Stimulated activated CD8-positive, alpha-beta memory T cell treated with anti-CD3 and anti-CD28 coated beads, Interleukin-7, amount 100 ng/mL, for 48 hours (primary cell): Measurements from ENCODE around the gene SEMA3C.

Experiments
- DNase-seq, 2 donors: peaks; one replicate each; pipeline ENCODE4 v3.0.0-alpha.2; 2020; ENCODE audit warnings: low read depth in 1 of 2; ENCODE audit errors: extremely low read depth in 1 of 2

The SEMA3C gene

GRCh38 chr7:80708123-80708522 lies 210.7 kb downstream of the SEMA3C start:
- DNase-seq, result no peak

DNA sequence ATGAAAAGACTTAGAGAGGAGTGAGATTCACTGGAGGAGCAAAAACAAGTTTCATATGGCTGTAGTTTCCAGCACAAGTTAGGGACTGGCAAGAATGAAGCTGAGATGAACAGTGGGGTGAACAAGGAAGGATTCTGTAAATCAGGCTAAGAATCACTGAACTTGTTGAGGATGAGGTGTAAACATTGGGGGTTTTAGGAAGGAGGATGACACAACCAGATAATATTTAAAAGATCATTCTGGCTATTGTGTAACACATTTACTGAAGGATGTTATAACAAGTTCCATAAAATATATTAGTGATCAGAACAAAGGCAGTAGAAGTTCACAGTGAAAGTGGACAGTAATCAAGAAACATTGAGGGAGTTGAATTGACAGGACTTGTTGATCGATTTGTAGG lies 211.5 kb downstream of the SEMA3C start:
- DNase-seq, result no peak

- DNase-seq, result no peak
Observed at GRCh38 chr7:80705130-80705781, 213.6 kb downstream of the SEMA3C start.

DNA sequence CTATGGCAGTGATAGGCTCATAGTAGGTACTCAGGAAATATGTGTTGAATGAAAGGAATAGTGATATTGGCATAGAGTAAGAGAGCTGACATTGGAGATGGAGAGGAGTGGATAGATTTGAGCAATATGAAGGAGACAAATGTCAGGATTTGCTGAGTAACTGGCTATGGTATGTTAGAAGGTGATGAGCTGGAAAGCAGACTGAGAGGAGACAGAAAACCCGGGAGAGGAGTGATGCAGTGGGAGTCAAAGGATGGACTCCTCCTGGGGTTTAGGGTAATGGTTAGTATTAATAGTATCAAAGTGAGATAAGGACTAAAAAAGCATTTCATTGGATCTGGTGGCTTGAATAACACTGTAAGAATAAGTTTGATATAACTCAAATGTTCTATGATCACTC lies 215.6 kb downstream of the SEMA3C start:
- no peak for DNase-seq

- DNase-seq, result no peak
Observed at GRCh38 chr7:80699721-80700256, 219.1 kb downstream of the SEMA3C start.

DNA sequence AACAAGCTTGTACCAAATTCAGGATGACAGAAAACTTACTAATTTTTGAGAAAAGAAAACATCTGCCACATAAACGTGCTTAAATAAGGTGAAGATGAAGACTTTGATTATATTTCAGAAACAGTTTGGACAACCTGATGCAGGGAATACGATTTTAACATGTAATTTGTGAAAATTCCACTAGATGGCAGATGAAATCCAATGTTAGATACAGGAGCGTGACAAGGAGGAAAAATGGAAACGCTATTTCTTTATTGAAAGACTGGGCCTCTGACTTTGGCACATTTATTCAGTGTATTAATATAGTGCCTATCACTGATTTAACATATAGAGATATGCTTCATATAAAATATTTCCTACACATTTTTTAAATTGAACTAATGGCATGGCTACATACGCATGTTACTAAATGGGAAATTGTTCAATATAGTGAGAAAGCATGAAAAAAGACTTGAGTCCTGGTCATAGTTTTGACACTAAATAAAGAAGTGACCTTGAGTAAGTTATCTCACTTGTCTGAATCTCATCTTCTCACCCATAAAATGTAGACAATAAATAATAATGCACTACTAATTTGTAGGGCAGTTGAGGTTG lies 219.7 kb downstream of the SEMA3C start:
- no peak for DNase-seq
